ES-I3 (cell line): ENCODE data around the gene MARCHF11.
A peak's percentile ranks its signal among the peaks of the same experiment; 100 is the strongest.

Source experiments
- H3K36me3 ChIP-seq: 2 replicates; pipeline ENCODE4 v1.6.1; 2013; ENCODE audit warnings: mild to moderate bottlenecking, low read length, control low read depth, moderate library complexity; ENCODE audit not compliant: insufficient read depth
- H3K4me1 ChIP-seq: 2 replicates; pipeline ENCODE4 v1.6.1; 2013; ENCODE audit warnings: mild to moderate bottlenecking, control low read depth, low read length; ENCODE audit not compliant: insufficient read depth
- H3K9ac ChIP-seq: 2 replicates; pipeline ENCODE4 v1.6.1; 2013; ENCODE audit warnings: low read depth, mild to moderate bottlenecking, low read length, moderate library complexity
- H3K9me3 ChIP-seq: 2 replicates; pipeline ENCODE4 v1.6.1; 2013; ENCODE audit warnings: mild to moderate bottlenecking, low read length, moderate library complexity; ENCODE audit not compliant: control insufficient read depth, insufficient read depth

The MARCHF11 gene

GRCh38 chr5:16179511-16179935 is at the start of gene MARCHF11:
TSS of gene MARCHF11 (minus strand) at chr5:16179791. CDS start at chr5:16179575, 216 bp downstream.
- Histone ChIP-seq H3K9ac (peak within 1 kb of the TSS; percentile 60; the same call in 1 of the 2 replicates), H3K9me3 (no peaks in the 10 kb centered on the region), H3K36me3 (no peaks in the 10 kb centered on the region), H3K4me1 (no peaks in the 10 kb centered on the region; the same call in 1 of the 2 replicates)

GRCh38 chr5:16225927-16226326 is 46.3 kb upstream of the MARCHF11 start:
- Histone ChIP-seq H3K36me3 (no peaks in the 10 kb centered on the region; the same call in 1 of the 2 replicates), H3K9ac (no peak overlapping the region), H3K4me1 (no peaks in the 10 kb centered on the region), H3K9me3 (no peaks in the 10 kb centered on the region)

- H3K36me3 ChIP-seq, result no peaks in the 10 kb centered on the region
- H3K9me3 ChIP-seq, result no peaks in the 10 kb centered on the region
- H3K9ac ChIP-seq, result no peak overlapping the region
- H3K4me1 ChIP-seq, result no peaks in the 10 kb centered on the region; the same call in 1 of the 2 replicates
Measured at GRCh38 chr5:16192311-16192710, 12.7 kb upstream of the MARCHF11 start.

GRCh38 chr5:16180789-16181082 is 1.1 kb upstream of the MARCHF11 start:
- H3K9ac ChIP-seq, result peak overlapping the region; percentile 53; the same call in 1 of the 2 replicates
- H3K36me3 ChIP-seq, result no peaks in the 10 kb centered on the region
- no peaks in the 10 kb centered on the region for H3K9me3 ChIP-seq
- H3K4me1 ChIP-seq, result no peaks in the 10 kb centered on the region; the same call in 1 of the 2 replicates

- Histone ChIP-seq H3K9me3 (no peaks in the 10 kb centered on the region), H3K4me1 (no peaks in the 10 kb centered on the region; the same call in 1 of the 2 replicates), H3K9ac (peak overlapping the region; percentile 53; the same call in 1 of the 2 replicates), H3K36me3 (no peaks in the 10 kb centered on the region)
Measured at GRCh38 chr5:16179936-16180788, 571 bp upstream of the MARCHF11 start.

GRCh38 chr5:16178745-16179372 is 732 bp downstream of the MARCHF11 start:
- H3K4me1 ChIP-seq, result no peaks in the 10 kb centered on the region; the same call in 1 of the 2 replicates
- H3K36me3 ChIP-seq, result no peaks in the 10 kb centered on the region
- H3K9ac ChIP-seq, result peak overlapping the region; percentile 60; the same call in 1 of the 2 replicates
- no peaks in the 10 kb centered on the region for H3K9me3 ChIP-seq

GRCh38 chr5:16169550-16169949 is 10.0 kb downstream of the MARCHF11 start:
- H3K9me3 ChIP-seq, result no peaks in the 10 kb centered on the region
- H3K9ac ChIP-seq, result no peak overlapping the region

GRCh38 chr5:16160706-16161105 is 18.9 kb downstream of the MARCHF11 start:
- no peaks in the 10 kb centered on the region for H3K4me1 ChIP-seq
- H3K9ac ChIP-seq, result no peak overlapping the region
- H3K9me3 ChIP-seq, result no peaks in the 10 kb centered on the region
- H3K36me3 ChIP-seq, result no peaks in the 10 kb centered on the region

More at GRCh38 chr5:16169550-16169949, 10.0 kb downstream of the MARCHF11 start:
- Histone ChIP-seq H3K36me3 (no peaks in the 10 kb centered on the region), H3K4me1 (no peaks in the 10 kb centered on the region)

- H3K9me3 ChIP-seq, result no peaks in the 10 kb centered on the region
- no peaks in the 10 kb centered on the region for H3K4me1 ChIP-seq
- H3K36me3 ChIP-seq, result no peaks in the 10 kb centered on the region
- no peak overlapping the region for H3K9ac ChIP-seq
Measured at GRCh38 chr5:16159636-16160035, 20.0 kb downstream of the MARCHF11 start.

GRCh38 chr5:16156152-16156551 is 23.4 kb downstream of the MARCHF11 start:
- Histone ChIP-seq H3K4me1 (no peaks in the 10 kb centered on the region), H3K36me3 (no peaks in the 10 kb centered on the region), H3K9ac (no peak overlapping the region), H3K9me3 (no peaks in the 10 kb centered on the region)

GRCh38 chr5:16152601-16153568 is 26.7 kb downstream of the MARCHF11 start:
- Histone ChIP-seq H3K9ac (no peak overlapping the region), H3K36me3 (no peaks in the 10 kb centered on the region), H3K9me3 (no peaks in the 10 kb centered on the region; the same call in none of the 2 replicates), H3K4me1 (no peaks in the 10 kb centered on the region)

- Histone ChIP-seq H3K9me3 (no peaks in the 10 kb centered on the region; the same call in none of the 2 replicates), H3K4me1 (no peaks in the 10 kb centered on the region), H3K36me3 (no peaks in the 10 kb centered on the region), H3K9ac (no peak overlapping the region)
Measured at GRCh38 chr5:16149621-16150020, 30.0 kb downstream of the MARCHF11 start.

GRCh38 chr5:16147179-16147900 is 32.3 kb downstream of the MARCHF11 start:
- Histone ChIP-seq H3K9ac (no peak overlapping the region), H3K9me3 (no peaks in the 10 kb centered on the region; the same call in none of the 2 replicates), H3K36me3 (no peaks in the 10 kb centered on the region), H3K4me1 (no peaks in the 10 kb centered on the region)
